ENCODE data around the gene LINC00237. TPM values are rescaled to one million over a fixed set of nuclear protein-coding genes. Genes with fewer than 3 reads are reported as not detected.

LINC00237 gene
- total and polyA plus RNA-seq, 10 donors = 0.05 TPM; not detected in 9

DNA sequence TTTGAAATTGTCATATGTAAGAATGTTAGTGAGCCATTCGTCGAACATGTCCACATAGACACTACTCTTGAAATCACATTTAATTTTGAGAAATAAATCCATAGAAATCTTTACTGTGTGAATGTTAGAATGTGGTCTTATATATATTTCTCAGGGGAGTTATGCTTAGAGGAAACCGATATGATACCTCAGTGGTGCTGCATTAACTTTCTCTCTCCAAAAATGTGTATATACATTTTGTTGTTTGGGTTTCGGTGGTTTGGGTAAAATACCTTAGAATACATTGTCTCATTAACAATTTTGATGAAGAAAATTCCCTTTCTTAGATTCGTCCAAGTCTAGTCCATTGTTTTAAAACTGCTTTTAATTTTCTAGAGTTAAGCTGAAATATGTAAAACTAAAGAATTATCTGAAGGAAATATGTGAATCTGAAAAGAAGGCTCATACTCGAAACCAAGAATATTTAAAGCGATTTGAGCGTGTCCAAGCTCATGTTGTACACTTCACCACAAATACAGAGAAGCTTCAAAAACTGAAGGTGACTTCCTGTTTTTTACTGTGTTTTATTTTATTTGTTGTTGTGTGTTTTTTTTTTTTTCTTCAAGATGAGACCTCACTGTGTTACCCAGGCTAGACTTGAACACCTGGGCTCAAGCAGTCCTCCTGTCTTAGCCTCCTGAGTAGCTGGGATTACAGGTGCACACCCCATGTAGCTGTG lies 30.0 kb upstream of the LINC00237 start:
- Histone ChIP-seq H3K9me3 (no peaks in the 10 kb centered on the region), H3K4me3 (no peak overlapping the region), H3K27me3 (replicated peaks in 1 of 7) (no peaks in the 10 kb centered on the region), H3K4me1 (no peaks in the 10 kb centered on the region), H3K36me3 (peaks cover 3 to 91% (median 21%) of the 10 kb centered on the region in 6 donors), H3K27ac (no peak overlapping the region)
- DNase-seq = no peak
- intact Hi-C loops (cut with DNase I; ENCODE audit: low total_unique reads) = no loop called here
- WGBS, 5 donors = 90 to 95% (median 93%) methylated on average over 8 of the region's 8 CpGs
- no peak for TF ChIP-seq POLR2AphosphoS5 (IDR thresholded peaks at IDR 0.05)
- TF ChIP-seq POLR2A (IDR thresholded peaks at IDR 0.05) = no peak
- TF ChIP-seq, protein P1, sequence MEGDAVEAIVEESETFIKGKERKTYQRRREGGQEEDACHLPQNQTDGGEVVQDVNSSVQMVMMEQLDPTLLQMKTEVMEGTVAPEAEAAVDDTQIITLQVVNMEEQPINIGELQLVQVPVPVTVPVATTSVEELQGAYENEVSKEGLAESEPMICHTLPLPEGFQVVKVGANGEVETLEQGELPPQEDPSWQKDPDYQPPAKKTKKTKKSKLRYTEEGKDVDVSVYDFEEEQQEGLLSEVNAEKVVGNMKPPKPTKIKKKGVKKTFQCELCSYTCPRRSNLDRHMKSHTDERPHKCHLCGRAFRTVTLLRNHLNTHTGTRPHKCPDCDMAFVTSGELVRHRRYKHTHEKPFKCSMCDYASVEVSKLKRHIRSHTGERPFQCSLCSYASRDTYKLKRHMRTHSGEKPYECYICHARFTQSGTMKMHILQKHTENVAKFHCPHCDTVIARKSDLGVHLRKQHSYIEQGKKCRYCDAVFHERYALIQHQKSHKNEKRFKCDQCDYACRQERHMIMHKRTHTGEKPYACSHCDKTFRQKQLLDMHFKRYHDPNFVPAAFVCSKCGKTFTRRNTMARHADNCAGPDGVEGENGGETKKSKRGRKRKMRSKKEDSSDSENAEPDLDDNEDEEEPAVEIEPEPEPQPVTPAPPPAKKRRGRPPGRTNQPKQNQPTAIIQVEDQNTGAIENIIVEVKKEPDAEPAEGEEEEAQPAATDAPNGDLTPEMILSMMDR (IDR thresholded peaks at IDR 0.05 in 8 of 11, conservative IDR thresholded peaks at IDR 0.05 in 3 of 11) = no peak

GRCh38 chr20:21134883-21135493 lies 28.8 kb upstream of the LINC00237 start:
- TF ChIP-seq, protein P1 (IDR thresholded peaks at IDR 0.05 in 8 of 11, conservative IDR thresholded peaks at IDR 0.05 in 3 of 11) = no peak
- H3K36me3 ChIP-seq = peaks cover 3 to 86% (median 21%) of the 10 kb centered on the region in 6 donors
- intact Hi-C loops (cut with DNase I; ENCODE audit: low total_unique reads) = no loop called here
- H3K4me3 ChIP-seq = no peak overlapping the region
- no peaks in the 10 kb centered on the region for H3K27me3 ChIP-seq (replicated peaks in 1 of 7)
- no peak for DNase-seq
- WGBS, 5 donors = 97% methylated on average over 10 of the region's 10 CpGs
- no peaks in the 10 kb centered on the region for H3K9me3 ChIP-seq
- no peak overlapping the region for H3K27ac ChIP-seq
- H3K4me1 ChIP-seq = no peaks in the 10 kb centered on the region

GRCh38 chr20:21133917-21134622 lies 27.9 kb upstream of the LINC00237 start:
- TF ChIP-seq POLR2AphosphoS5 (IDR thresholded peaks at IDR 0.05) = no peak
- TF ChIP-seq, protein P1 (IDR thresholded peaks at IDR 0.05 in 8 of 11, conservative IDR thresholded peaks at IDR 0.05 in 3 of 11) = no peak
- TF ChIP-seq POLR2A (IDR thresholded peaks at IDR 0.05) = no peak
- peaks cover 3 to 79% (median 21%) of the 10 kb centered on the region in 6 donors for H3K36me3 ChIP-seq
- no peaks in the 10 kb centered on the region for H3K9me3 ChIP-seq
- no peak overlapping the region for H3K4me3 ChIP-seq
- no peaks in the 10 kb centered on the region for H3K27me3 ChIP-seq (replicated peaks in 1 of 7)
- intact Hi-C loops (cut with DNase I; ENCODE audit: low total_unique reads) = no loop called here
- H3K27ac ChIP-seq = no peak overlapping the region
- DNase-seq = no peak
- 89 to 94% (median 92%) methylated on average over 16 of the region's 16 CpGs for WGBS, 5 donors
- no peaks in the 10 kb centered on the region for H3K4me1 ChIP-seq

DNA sequence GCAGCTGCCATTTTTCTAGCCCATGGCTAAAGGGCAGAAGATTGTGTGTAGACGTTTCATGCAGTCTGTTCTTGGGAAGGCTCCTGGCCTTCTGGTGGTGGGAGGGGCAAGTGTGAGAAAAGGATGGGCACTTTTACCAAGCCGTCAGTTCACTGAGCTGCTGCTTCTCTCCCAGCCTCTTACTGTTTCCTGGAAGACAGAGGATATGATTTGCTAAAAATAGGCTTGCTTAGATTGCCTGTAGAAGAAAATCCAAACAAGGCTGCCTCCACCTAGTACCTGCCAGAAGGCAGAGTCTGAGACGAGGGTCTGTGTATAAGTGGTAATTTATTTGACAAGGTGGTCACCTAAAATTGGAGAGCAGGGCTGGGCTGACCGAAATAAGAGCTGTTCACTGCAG lies 27.2 kb upstream of the LINC00237 start:
- DNase-seq = no peak
- Histone ChIP-seq H3K36me3 (peaks cover 2 to 74% (median 18%) of the 10 kb centered on the region in 6 donors), H3K9me3 (no peaks in the 10 kb centered on the region), H3K4me3 (no peak overlapping the region), H3K27ac (no peak overlapping the region), H3K4me1 (no peaks in the 10 kb centered on the region), H3K27me3 (replicated peaks in 1 of 7) (no peaks in the 10 kb centered on the region)
- 78 to 88% (median 86%) methylated on average over 4 of the region's 4 CpGs for WGBS, 5 donors
- TF ChIP-seq, protein P1 (IDR thresholded peaks at IDR 0.05 in 8 of 11, conservative IDR thresholded peaks at IDR 0.05 in 3 of 11) = no peak
- TF ChIP-seq POLR2AphosphoS5 (IDR thresholded peaks at IDR 0.05) = no peak
- no peak for TF ChIP-seq POLR2A (IDR thresholded peaks at IDR 0.05)
- intact Hi-C loops (cut with DNase I; ENCODE audit: low total_unique reads) = no loop called here
